OCI-LY7 (cell line): Measurements from ENCODE around the gene FTHL17. TPM values are rescaled to one million over a fixed set of nuclear protein-coding genes. Genes with fewer than 3 reads are reported as not detected.

ENCODE experiments used
- BruUV-seq: library from RNA; stranded (reverse); fragments of 400-500 nt; replicated peaks from 2 replicates; lab custom pipeline; 2021; lab: Mats Ljungman, UMichigan
- CTCF ChIA-PET: fragments of 300-600 bp; sonication (Branson Sonifier 250); formaldehyde crosslinking; loops from one replicate; lab custom pipeline; 2022; ENCODE audit warnings: antibody characterized with exemption; ENCODE audit not compliant: unreplicated experiment; lab: Charles Lee
- POLR2A ChIA-PET: fragments of 300-600 bp; sonication (Branson Sonifier 250); formaldehyde crosslinking; loops from one replicate; lab custom pipeline; 2022; ENCODE audit warnings: antibody characterized with exemption; lab: Charles Lee
- DNase-seq: peaks from one replicate; pipeline ENCODE4 v3.0.0-alpha.2; 2015; ENCODE audit warnings: low spot score
- H2AFZ ChIP-seq: fragments of 200-600 bp; sonication (generic), shearing (Covaris generic); 2 replicates; pipeline ENCODE4 v1.6.1; 2014; ENCODE audit warnings: mild to moderate bottlenecking, antibody characterized with exemption, low read length, moderate library complexity
- H3K27ac ChIP-seq: fragments of 200-600 bp; sonication (generic); 2 replicates; pipeline ENCODE4 v1.5.1; 2014; ENCODE audit warnings: mixed run types, low read depth, mild to moderate bottlenecking, moderate library complexity, low read length, inconsistent platforms; ENCODE audit not compliant: poor library complexity, severe bottlenecking
- H3K36me3 ChIP-seq: fragments of 200-600 bp; sonication (generic); 2 replicates; pipeline ENCODE4 v1.6.1; 2014; ENCODE audit warnings: mild to moderate bottlenecking, antibody characterized with exemption, low read length, moderate library complexity, mixed read lengths; ENCODE audit not compliant: insufficient read depth
- H3K4me1 ChIP-seq: fragments of 200-600 bp; sonication (generic); 2 replicates; pipeline ENCODE4 v1.5.1; 2014; ENCODE audit warnings: mild to moderate bottlenecking, low read length; ENCODE audit not compliant: insufficient read depth, poor library complexity, severe bottlenecking
- H3K4me2 ChIP-seq: fragments of 200-600 bp; sonication (generic); 2 replicates; pipeline ENCODE4 v1.6.1; 2014; ENCODE audit warnings: mild to moderate bottlenecking, low read length
- H3K4me3 ChIP-seq: fragments of 200-600 bp; sonication (generic); 2 replicates; pipeline ENCODE4 v1.5.1; 2014; ENCODE audit warnings: mild to moderate bottlenecking, low read depth, low read length; ENCODE audit not compliant: poor library complexity, severe bottlenecking
- H3K79me2 ChIP-seq: fragments of 200-600 bp; sonication (generic); 2 replicates; pipeline ENCODE4 v1.6.1; 2016; ENCODE audit warnings: low read depth, mild to moderate bottlenecking, low read length, moderate library complexity, mixed read lengths; ENCODE audit not compliant: insufficient read depth
- H3K9me2 ChIP-seq: fragments of 200-600 bp; sonication (generic); 2 replicates; pipeline ENCODE4 v1.6.1; 2016; ENCODE audit warnings: mild to moderate bottlenecking, low read length, mixed read lengths; ENCODE audit not compliant: insufficient read depth
- H3K9me3 ChIP-seq: fragments of 200-600 bp; sonication (generic); 2 replicates; pipeline ENCODE4 v1.6.1; 2014; ENCODE audit warnings: mild to moderate bottlenecking, mixed run types, low read length, mixed read lengths
- H4K20me1 ChIP-seq: fragments of 200-600 bp; sonication (generic); 2 replicates; pipeline ENCODE4 v1.6.1; 2014; ENCODE audit warnings: mild to moderate bottlenecking, antibody characterized with exemption, low read length, moderate library complexity, mixed read lengths; ENCODE audit not compliant: insufficient read depth
- EZH2phosphoT487 ChIP-seq: fragments of 200-600 bp; sonication (generic); IDR thresholded peaks from 2 replicates; pipeline ENCODE4 v1.6.1; 2018; ENCODE audit warnings: low read depth, borderline replicate concordance, mild to moderate bottlenecking, mixed run types, antibody characterized with exemption, low read length, moderate library complexity, mixed read lengths
- intact Hi-C: fragments of 100-400 bp; cut with micrococcal nuclease; formaldehyde crosslinking; loops from one replicate; pipeline ENCODE4 v1.10.0; 2022; ENCODE audit not compliant: unreplicated experiment
- total RNA-seq, 2 experiments: library from RNA; depleted of rRNA in 1 of 2; stranded (reverse); fragments of >200 nt in 1 of 2; shearing (Covaris generic) in 1 of 2; gene quantifications; 2 replicates each; pipeline ENCODE4 v1.2.3, GENCODE V29; 2014 to 2022
- TF ChIP-seq, protein P1 (sequence below): fragments of 200-600 bp; sonication (generic); conservative IDR thresholded peaks from 2 replicates; pipeline ENCODE4 v1.5.1; 2014; ENCODE audit warnings: mild to moderate bottlenecking, antibody characterized with exemption, low read length, moderate library complexity, mixed read lengths

The FTHL17 gene
- total RNA-seq, 2 experiments from 2014 or later = not detected

DNA sequence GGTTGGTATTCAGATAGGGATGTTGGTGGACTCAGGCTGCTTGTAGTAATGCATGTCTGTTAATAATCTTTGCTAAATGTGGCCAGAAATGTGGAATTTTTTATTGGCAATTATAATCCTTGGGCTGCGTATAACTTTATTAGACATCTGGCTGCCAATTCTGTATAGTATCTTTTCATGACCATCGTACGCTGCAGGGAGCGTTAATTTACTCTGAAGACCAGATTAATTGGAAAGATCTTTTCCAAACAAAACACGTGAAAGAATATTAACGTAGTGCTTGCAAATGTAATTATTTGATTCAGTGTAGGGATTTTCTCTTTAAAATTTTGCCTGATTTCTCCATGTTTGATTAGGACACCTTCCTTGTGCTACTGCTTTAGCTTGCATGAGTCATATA lies 38.8 kb upstream of the FTHL17 start:
- H3K79me2 ChIP-seq = no peaks in the 10 kb centered on the region

DNA sequence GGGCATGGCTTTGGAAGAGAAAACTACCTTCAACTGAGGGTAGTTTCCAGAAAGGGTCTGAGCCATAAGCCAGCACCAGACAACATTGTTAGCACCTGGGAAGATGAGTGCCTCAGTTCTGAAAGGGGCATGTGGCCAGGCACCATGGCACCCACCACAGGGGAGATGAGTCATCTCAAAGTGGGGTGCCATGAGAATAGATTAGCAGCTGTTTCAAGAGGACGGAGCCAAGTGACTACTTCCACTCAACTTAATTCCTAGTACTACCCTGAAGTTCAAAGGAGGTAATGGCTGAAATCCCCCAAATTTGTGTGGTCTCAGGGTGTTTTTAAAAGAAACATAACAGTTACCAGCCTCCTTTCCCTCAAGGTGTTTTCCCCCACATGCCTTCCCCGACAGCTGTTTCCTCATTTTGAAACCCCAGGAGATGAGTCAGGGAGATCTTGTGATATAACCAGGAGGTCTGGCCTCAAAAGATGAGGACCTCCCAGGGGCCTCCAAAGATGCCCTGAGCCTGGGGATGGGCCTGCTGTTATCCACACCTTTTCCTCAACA lies 27.8 kb upstream of the FTHL17 start:
- Histone ChIP-seq H3K4me1 (no peaks in the 10 kb centered on the region), H3K4me3 (no peak overlapping the region), H3K27ac (no peak overlapping the region), H2AFZ (no peak overlapping the region), H4K20me1 (no peaks in the 10 kb centered on the region), H3K9me3 (no peaks in the 10 kb centered on the region), H3K9me2 (no peaks in the 10 kb centered on the region), H3K36me3 (no peaks in the 10 kb centered on the region), H3K79me2 (no peaks in the 10 kb centered on the region), H3K4me2 (no peak overlapping the region)
- no peak for TF ChIP-seq EZH2phosphoT487
- TF ChIP-seq, protein P1, sequence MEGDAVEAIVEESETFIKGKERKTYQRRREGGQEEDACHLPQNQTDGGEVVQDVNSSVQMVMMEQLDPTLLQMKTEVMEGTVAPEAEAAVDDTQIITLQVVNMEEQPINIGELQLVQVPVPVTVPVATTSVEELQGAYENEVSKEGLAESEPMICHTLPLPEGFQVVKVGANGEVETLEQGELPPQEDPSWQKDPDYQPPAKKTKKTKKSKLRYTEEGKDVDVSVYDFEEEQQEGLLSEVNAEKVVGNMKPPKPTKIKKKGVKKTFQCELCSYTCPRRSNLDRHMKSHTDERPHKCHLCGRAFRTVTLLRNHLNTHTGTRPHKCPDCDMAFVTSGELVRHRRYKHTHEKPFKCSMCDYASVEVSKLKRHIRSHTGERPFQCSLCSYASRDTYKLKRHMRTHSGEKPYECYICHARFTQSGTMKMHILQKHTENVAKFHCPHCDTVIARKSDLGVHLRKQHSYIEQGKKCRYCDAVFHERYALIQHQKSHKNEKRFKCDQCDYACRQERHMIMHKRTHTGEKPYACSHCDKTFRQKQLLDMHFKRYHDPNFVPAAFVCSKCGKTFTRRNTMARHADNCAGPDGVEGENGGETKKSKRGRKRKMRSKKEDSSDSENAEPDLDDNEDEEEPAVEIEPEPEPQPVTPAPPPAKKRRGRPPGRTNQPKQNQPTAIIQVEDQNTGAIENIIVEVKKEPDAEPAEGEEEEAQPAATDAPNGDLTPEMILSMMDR = no peak
- ChIA-PET CTCF (no interaction called here), POLR2A (interaction anchor here (0.5 to 1.5 kb wide), 2 partner anchors 10 to 55 kb away, joined by 3 to 5 read pairs; no protein-coding TSS in a partner anchor)
- no peak for DNase-seq
- no TSS peak for BruUV-seq
- intact Hi-C loops = no loop called here

More for the DNA sequence above, 38.8 kb upstream of the FTHL17 start:
- POLR2A ChIA-PET = no interaction called here
- H3K9me2 ChIP-seq = no peaks in the 10 kb centered on the region
- H3K9me3 ChIP-seq = no peaks in the 10 kb centered on the region
- H3K4me1 ChIP-seq = no peaks in the 10 kb centered on the region
- DNase-seq = no peak
- TF ChIP-seq EZH2phosphoT487 = no peak
- TF ChIP-seq, protein P1 = no peak
- no TSS peak for BruUV-seq
- intact Hi-C loops = no loop called here
- H2AFZ ChIP-seq = no peak overlapping the region
- no peaks in the 10 kb centered on the region for H3K36me3 ChIP-seq
- no peaks in the 10 kb centered on the region for H4K20me1 ChIP-seq
- H3K4me3 ChIP-seq = no peak overlapping the region
- no peak overlapping the region for H3K27ac ChIP-seq
- H3K4me2 ChIP-seq = no peak overlapping the region
- CTCF ChIA-PET = no interaction called here

DNA sequence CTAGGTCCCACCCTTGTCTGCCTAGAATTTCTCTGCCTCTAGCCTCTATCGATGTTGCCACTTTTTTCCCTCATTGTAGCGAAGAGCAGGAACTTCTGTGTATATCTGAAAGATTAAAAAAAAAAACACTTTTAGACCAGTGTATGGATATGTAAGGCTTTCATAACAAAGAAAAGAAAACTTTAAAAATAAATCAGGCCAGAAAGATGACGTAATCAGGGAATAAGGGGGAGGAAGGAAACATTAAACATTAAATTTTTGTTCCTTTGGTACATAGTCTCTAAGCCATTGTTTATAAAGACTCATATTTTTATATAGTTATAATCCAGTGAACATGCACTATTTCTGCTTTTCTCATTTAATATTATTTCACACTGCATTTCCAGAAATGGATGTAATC lies 26.2 kb upstream of the FTHL17 start:
- Histone ChIP-seq H3K79me2 (no peaks in the 10 kb centered on the region), H3K27ac (no peak overlapping the region), H3K4me2 (no peak overlapping the region), H2AFZ (no peak overlapping the region), H3K9me2 (no peaks in the 10 kb centered on the region), H3K4me3 (no peak overlapping the region), H4K20me1 (no peaks in the 10 kb centered on the region), H3K36me3 (no peaks in the 10 kb centered on the region), H3K4me1 (no peaks in the 10 kb centered on the region), H3K9me3 (no peaks in the 10 kb centered on the region)
- BruUV-seq = no TSS peak
- no peak for TF ChIP-seq EZH2phosphoT487
- TF ChIP-seq, protein P1 = no peak
- ChIA-PET CTCF (no interaction called here), POLR2A (no interaction called here)
- intact Hi-C loops = no loop called here
- DNase-seq = no peak
